HG03097 (cell line): ENCODE measurements around the gene TFB2M.

Experiments
- ATAC-seq: cut with Tn5 transposase; IDR thresholded peaks from one replicate; pipeline ENCODE4 v1.9.1; 2021; ENCODE audit not compliant: unreplicated experiment, low FRiP score

Gene TFB2M

GRCh38 chr1:246515390-246516005 is 50.6 kb downstream of the TFB2M start:
- ATAC-seq: no peak

GRCh38 chr1:246513619-246514343 is 52.3 kb downstream of the TFB2M start:
- no peak for ATAC-seq

GRCh38 chr1:246513041-246513440 is 53.0 kb downstream of the TFB2M start:
- no peak for ATAC-seq

- no peak for ATAC-seq
These were observed 53.4 kb downstream of the TFB2M start for GRCh38 chr1:246512635-246513034.

- ATAC-seq: no peak
These were observed 53.8 kb downstream of the TFB2M start for GRCh38 chr1:246512230-246512629.

- ATAC-seq: no peak
These were observed 54.9 kb downstream of the TFB2M start for GRCh38 chr1:246511203-246511602.

- no peak for ATAC-seq
These were observed 55.7 kb downstream of the TFB2M start for GRCh38 chr1:246510147-246511030.

GRCh38 chr1:246508897-246509688 is 57.0 kb downstream of the TFB2M start:
- ATAC-seq: no peak

GRCh38 chr1:246506674-246507481 is 59.2 kb downstream of the TFB2M start, which contains the start of gene SMYD3:
SMYD3 (minus strand) TSS chr1:246507279.
- peak; percentile 87 for ATAC-seq

- no peak for ATAC-seq
These were observed 59.7 kb downstream of the TFB2M start for GRCh38 chr1:246506367-246506673.

GRCh38 chr1:246503341-246503740 is 62.7 kb downstream of the TFB2M start:
- no peak for ATAC-seq

GRCh38 chr1:246497331-246497915 is 68.6 kb downstream of the TFB2M start:
- ATAC-seq: no peak

GRCh38 chr1:246492611-246493245 is 73.3 kb downstream of the TFB2M start:
- no peak for ATAC-seq

GRCh38 chr1:246491551-246492053 is 74.5 kb downstream of the TFB2M start:
- ATAC-seq: no peak
